ENCODE measurements around the gene LIPA.

The LIPA gene

GRCh38 chr10:89241486-89242344 lies 9.9 kb downstream of the LIPA start:
- no peak for FAIRE-seq
- DNase-seq (ENCODE audit: low spot score) = no peak

GRCh38 chr10:89241026-89241425 lies 10.5 kb downstream of the LIPA start:
- DNase-seq (ENCODE audit: low spot score) = no peak
- no peak for FAIRE-seq

GRCh38 chr10:89240519-89240918 lies 11.1 kb downstream of the LIPA start:
- no peak for DNase-seq (ENCODE audit: low spot score)
- FAIRE-seq = no peak

- DNase-seq (ENCODE audit: low spot score) (no peak), FAIRE-seq (no peak)
Measured at GRCh38 chr10:89238956-89239644, 12.5 kb downstream of the LIPA start.

GRCh38 chr10:89237849-89238248 lies 13.7 kb downstream of the LIPA start:
- DNase-seq (ENCODE audit: low spot score) = no peak
- no peak for FAIRE-seq

- no peak for DNase-seq (ENCODE audit: low spot score)
- no peak for FAIRE-seq
Measured at GRCh38 chr10:89236226-89236797, 15.3 kb downstream of the LIPA start.

GRCh38 chr10:89235073-89235798 lies 16.3 kb downstream of the LIPA start:
- FAIRE-seq (no peak), DNase-seq (ENCODE audit: low spot score) (no peak)

- FAIRE-seq = no peak
- DNase-seq (ENCODE audit: low spot score) = no peak
Measured at GRCh38 chr10:89233033-89233432, 18.5 kb downstream of the LIPA start.

GRCh38 chr10:89228962-89229361 lies 22.6 kb downstream of the LIPA start:
- FAIRE-seq (no peak), DNase-seq (ENCODE audit: low spot score) (no peak)

- no peak for DNase-seq (ENCODE audit: low spot score)
- no peak for FAIRE-seq
Measured at GRCh38 chr10:89228146-89228545, 23.4 kb downstream of the LIPA start.

GRCh38 chr10:89226891-89227290 lies 24.7 kb downstream of the LIPA start:
- DNase-seq (ENCODE audit: low spot score) (no peak), FAIRE-seq (no peak)

- no peak for DNase-seq (ENCODE audit: low spot score)
- no peak for FAIRE-seq
Measured at GRCh38 chr10:89224739-89225443, 26.7 kb downstream of the LIPA start.

GRCh38 chr10:89221919-89222318 lies 29.7 kb downstream of the LIPA start:
- DNase-seq (ENCODE audit: low spot score) (no peak), FAIRE-seq (no peak)

GRCh38 chr10:89219513-89220218 lies 31.9 kb downstream of the LIPA start:
- FAIRE-seq (no peak), DNase-seq (ENCODE audit: low spot score) (no peak)

- DNase-seq (ENCODE audit: low spot score) (peak; percentile 44), FAIRE-seq (peak; percentile 90)
Measured at GRCh38 chr10:89217057-89217990, 34.3 kb downstream of the LIPA start.

- FAIRE-seq (no peak), DNase-seq (ENCODE audit: low spot score) (no peak)
Measured at GRCh38 chr10:89216056-89216455, 35.5 kb downstream of the LIPA start.

- FAIRE-seq (no peak), DNase-seq (ENCODE audit: low spot score) (no peak)
Measured at GRCh38 chr10:89215511-89215910, 36.1 kb downstream of the LIPA start.

GRCh38 chr10:89214566-89215165 lies 36.9 kb downstream of the LIPA start:
- DNase-seq (ENCODE audit: low spot score) (no peak), FAIRE-seq (no peak)
